NCI-H1930 (cell line): ENCODE data around the gene SLC2A3.
"Not testable (repeated sequence)": the region's sequence is repeated elsewhere in the genome, so short reads cannot be mapped to it uniquely, and the experiment has no call there.

Source experiments
- DNase-seq, 2 experiments: peaks; one replicate each; lab custom pipeline; 2025; lab: John Stamatoyannopoulos, UW

SLC2A3 gene

DNA sequence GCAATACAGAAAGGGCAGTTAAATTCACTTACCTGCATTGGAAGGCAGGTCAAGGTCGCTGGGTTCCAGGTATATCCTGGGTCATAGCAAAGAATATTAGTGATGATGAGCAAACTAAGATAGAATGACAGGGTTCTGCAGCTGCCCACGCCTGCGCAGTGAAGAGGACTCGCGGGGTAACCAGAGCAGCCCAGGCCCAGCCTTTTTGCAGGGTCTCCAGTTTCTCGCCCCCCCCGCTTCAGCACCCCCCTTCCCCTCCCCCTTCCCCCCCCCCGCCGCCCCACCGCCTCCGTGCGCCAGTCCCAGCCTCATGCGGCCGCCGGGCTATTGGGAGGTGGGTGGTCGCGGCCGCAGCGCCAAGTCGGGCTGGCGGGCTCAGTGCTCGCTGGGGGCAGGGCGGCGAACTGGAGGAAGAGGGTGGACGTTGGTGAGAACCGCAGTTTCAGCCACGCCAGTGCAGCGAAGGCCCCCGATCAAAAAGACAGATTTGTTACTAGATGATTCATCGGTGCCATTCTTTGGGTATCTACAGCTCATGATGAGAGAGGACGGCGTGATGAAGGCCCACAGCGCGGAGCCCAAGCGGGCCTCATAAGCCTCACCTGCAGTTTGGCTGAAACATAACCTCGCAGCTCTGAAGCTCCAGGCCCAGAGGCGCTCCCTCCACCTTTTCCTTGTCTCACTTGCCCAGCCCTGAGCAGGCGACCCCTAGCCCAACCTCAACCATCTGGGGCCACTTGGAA lies 20.2 kb downstream of the SLC2A3 start:
- no peak for DNase-seq

DNA sequence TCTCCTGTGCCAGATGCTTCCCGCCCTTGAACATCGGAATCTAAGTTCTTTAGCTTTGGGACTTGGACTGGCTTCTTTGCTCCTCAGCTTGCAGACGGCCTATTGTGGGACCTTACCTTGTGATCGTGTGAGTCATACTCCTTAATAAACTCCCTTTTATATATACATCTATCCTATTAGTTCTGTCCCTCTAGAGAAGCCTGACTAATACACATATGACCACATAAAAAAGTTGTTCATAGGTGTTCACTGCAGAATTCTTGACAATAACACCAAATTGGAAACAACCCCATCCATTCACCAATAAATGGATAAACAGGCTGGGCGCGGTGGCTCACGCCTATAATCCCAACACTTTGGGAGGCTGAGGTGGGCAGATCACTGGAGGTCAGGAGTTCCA lies 25.9 kb downstream of the SLC2A3 start:
- not testable (repeated sequence) for DNase-seq

GRCh38 chr12:7907009-7907408 lies 29.0 kb downstream of the SLC2A3 start:
- no peak for DNase-seq

- not testable (repeated sequence) for DNase-seq
Measured at GRCh38 chr12:7906303-7906702, 29.7 kb downstream of the SLC2A3 start.

GRCh38 chr12:7905600-7906125 lies 30.3 kb downstream of the SLC2A3 start:
- not testable (repeated sequence) for DNase-seq

DNA sequence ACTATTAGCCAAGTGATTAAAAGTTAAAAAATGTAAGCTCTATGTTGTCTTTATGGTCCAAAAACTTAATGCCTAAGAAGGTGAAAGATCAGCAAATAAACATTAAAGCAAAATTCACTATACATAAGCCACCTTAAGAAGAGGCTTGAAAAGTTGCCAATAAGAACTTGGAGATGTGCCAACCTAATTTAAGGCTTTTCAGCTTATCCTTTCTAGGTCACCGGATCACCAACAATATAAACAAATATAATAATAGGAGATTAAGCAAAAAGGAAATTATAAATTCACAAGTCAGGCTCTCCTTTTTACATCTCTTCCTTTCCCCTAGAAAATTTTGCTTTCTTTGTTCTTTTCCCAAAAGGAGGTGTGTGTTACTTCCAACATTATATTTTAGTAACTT lies 30.9 kb downstream of the SLC2A3 start:
- no peak for DNase-seq

DNA sequence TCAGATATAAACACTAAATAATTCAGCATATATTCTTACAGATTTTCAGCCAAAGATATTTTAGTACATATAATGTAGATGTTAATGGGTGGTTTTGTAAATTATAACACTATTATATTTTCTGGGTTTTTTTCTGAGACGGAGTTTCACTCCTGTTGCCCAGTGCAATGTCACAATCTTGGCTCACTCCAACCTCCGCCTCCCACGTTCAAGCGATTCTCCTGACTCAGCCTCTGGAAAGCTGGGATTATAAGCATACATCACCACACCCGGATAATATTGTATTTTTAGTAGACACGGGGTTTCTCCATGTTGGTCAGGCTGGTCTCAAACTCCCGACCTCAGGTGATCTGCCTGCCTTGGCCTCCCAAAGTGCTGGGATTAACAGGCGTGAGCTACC lies 33.6 kb downstream of the SLC2A3 start:
- not testable (repeated sequence) for DNase-seq

DNA sequence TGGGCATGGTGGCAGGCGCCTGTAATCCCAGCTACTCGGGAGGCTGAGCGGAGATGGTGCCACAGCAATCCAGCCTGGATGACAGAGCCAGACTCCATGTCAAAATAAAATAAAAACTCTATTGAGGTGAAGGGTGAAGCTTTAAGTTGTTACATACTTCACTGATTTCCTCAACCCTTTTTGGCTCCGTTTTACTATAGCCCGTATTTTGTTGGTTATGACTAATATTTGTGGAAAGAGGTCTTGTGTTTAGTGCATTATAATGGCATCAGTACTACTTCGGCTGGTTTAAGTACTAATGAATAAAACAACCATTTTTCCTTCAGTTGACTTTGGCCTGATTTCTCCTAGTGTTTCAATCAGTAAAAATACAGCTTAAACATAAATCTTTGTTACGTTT lies 36.2 kb downstream of the SLC2A3 start:
- no peak for DNase-seq

DNA sequence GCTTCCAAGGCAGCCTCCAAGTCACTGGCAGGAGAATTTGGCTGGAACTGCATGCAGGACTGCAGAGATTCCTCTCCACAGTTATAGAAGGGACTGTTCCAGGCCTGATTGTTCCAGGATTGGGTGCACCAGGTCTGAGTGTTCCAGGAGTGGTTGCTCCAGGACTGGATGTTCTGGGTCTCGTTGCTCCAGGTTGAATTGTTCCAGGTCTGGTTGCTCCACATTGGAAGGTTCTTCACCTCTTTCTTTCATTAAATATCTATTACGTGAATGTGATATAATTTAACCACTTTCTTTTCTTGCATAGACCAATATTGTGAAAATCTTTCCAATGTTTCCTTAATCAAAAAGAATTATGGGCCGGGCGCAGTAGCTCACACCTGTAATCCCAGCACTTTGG lies 39.3 kb downstream of the SLC2A3 start:
- DNase-seq: not testable (repeated sequence)

- DNase-seq: no peak
Measured at GRCh38 chr12:7892186-7892980, 43.6 kb downstream of the SLC2A3 start.

DNA sequence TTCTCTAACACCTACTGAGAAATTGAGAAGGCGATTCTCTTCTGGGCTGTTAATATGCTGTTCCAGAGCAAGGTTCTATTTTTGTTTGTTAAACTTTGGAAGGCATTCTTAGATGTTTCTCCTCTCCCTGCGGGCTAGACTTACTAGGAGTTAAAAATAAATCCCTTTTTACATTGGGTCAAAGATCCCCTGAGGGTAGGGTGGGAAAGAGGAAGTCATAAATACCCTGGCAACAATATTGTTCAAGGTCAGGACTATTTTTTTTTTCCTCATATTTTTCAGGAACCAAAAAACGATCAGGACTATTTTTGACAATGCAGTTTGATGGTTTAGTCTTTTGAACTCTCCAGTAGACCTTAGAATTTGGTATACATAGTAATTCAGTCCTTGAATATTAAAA lies 51.3 kb downstream of the SLC2A3 start:
- DNase-seq: no peak

- DNase-seq: not testable (repeated sequence)
Measured at GRCh38 chr12:7881736-7882120, 54.3 kb downstream of the SLC2A3 start.

- DNase-seq: not testable (repeated sequence)
Measured at GRCh38 chr12:7880952-7881735, 54.8 kb downstream of the SLC2A3 start.

DNA sequence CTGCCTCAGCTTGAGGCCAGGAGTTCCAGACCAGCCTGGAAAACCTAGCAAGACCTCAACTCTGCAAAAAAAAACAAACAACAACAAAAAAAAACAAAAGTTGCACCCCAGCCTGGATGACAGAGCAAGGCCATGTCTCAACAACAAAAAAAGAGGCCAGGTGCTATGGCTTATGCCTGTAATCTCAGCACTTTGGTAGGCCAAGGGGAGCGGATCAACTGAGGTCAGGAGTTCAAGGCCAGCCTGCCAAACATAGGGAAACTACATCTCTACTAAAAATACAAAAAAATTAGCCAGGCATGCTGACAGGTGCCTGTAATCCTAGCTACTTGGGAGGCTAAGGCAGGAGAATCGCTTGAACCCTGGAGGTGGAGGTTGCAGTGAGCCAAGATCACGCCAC lies 56.7 kb downstream of the SLC2A3 start:
- DNase-seq: no peak

- no peak for DNase-seq
Measured at GRCh38 chr12:7877420-7877819, 58.6 kb downstream of the SLC2A3 start.

DNA sequence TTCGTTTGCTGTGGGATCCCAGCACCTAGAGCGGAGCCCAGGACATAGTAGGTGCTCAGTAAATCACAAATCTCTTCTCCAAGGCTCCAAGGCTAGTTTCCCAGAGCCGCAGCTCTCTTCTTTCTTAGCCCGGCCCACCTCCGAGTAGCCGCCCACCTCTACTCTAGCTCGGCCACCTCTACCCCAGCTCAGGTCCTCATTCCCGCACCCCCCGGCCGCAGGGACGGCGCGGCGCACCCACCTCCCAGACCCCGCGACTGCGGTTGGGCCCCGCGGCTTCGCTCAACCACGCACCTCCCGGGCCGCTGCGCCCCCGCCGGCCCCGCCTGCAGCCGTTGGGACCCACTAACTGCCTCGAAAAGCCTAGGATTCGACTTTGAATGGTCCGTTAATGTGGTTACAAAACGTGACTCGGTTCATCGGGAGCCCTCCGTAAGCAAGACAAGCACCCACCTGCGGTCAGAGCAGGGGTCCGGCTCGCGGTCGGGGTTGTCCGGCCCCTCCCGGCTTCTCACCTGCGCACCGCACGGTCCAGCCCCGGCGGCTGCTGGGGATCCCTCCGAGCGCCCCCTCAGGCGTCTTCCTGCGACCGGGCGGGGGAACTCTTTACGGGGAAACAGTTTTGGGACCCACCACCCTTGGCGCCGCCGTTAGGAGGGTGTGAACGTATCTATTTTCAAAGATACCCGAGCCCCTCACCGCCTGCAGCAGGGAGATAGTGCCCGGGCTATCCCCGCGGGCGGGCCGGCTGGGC lies 63.2 kb downstream of the SLC2A3 start, which contains the start of gene SLC2A14:
SLC2A14 (minus strand) TSS at position 350 of the 754 bp plus-strand sequence. CDS start 3,035 bp downstream, outside the sequence.
- no peak for DNase-seq

DNA sequence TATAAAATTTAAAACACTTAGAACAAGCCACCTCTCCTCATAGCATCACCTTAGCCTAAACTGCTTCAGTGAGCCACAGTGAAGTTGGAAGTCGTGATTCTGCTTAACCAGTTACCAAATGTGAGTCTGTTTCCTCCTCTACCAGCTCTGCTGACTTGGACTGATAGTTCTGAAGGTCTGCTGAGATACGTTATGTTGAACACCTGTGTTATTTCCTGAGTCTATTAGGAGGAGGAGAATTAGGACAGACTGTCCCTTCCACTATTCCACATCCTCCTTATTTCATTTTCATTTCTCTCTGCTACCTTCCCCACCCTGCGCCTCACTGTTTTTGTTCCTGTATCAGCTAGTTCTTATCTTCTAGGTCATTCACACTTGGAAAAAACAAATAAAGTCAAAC lies 65.7 kb downstream of the SLC2A3 start:
- DNase-seq: no peak
